Loucy (cell line): ENCODE data around the gene APOL5.

ENCODE experiments used
- H2AFZ ChIP-seq: fragments of 200-600 bp; sonication (generic); 2 replicates; pipeline ENCODE4 v1.6.0; 2016; ENCODE audit warnings: antibody characterized with exemption, mild to moderate bottlenecking, low read length, moderate library complexity
- H3F3A ChIP-seq: fragments of 200-600 bp; 2 replicates; pipeline ENCODE4 v1.6.0; 2016; ENCODE audit warnings: antibody characterized with exemption, low read depth, mild to moderate bottlenecking
- H3K27me3 ChIP-seq: fragments of 200-600 bp; sonication (generic); 2 replicates; pipeline ENCODE4 v1.6.1; 2014; ENCODE audit warnings: low read length, mild to moderate bottlenecking; ENCODE audit not compliant: insufficient read depth, poor library complexity, severe bottlenecking
- H3K36me3 ChIP-seq: fragments of 200-600 bp; sonication (generic); 2 replicates; pipeline ENCODE4 v1.6.1; 2016; ENCODE audit warnings: low read length; ENCODE audit not compliant: insufficient read depth
- H3K4me1 ChIP-seq: fragments of 200-600 bp; sonication (generic); 2 replicates; pipeline ENCODE4 v1.5.1; 2014; ENCODE audit warnings: low read length, mild to moderate bottlenecking; ENCODE audit not compliant: insufficient read depth, poor library complexity, severe bottlenecking
- H3K4me2 ChIP-seq: fragments of 200-600 bp; sonication (generic); 2 replicates; pipeline ENCODE4 v1.6.0; 2014; ENCODE audit warnings: antibody characterized with exemption, low read length, low read depth, mild to moderate bottlenecking; ENCODE audit not compliant: poor library complexity, severe bottlenecking
- H3K4me3 ChIP-seq: fragments of 200-600 bp; sonication (generic); 2 replicates; pipeline ENCODE4 v1.5.1; 2014; ENCODE audit warnings: low read length, mild to moderate bottlenecking, mixed read lengths; ENCODE audit not compliant: poor library complexity, severe bottlenecking
- H3K79me2 ChIP-seq: fragments of 200-600 bp; sonication (generic); 2 replicates; pipeline ENCODE4 v1.6.1; 2014; ENCODE audit warnings: low read length; ENCODE audit not compliant: insufficient read depth
- H3K9ac ChIP-seq: fragments of 200-600 bp; sonication (generic); 2 replicates; pipeline ENCODE4 v1.6.0; 2014; ENCODE audit warnings: mild to moderate bottlenecking, low read depth, low read length, moderate library complexity; ENCODE audit not compliant: poor library complexity, severe bottlenecking
- H3K9me2 ChIP-seq: fragments of 200-600 bp; sonication (generic); replicated peaks from 2 replicates; pipeline ENCODE4 v1.6.1; 2016; ENCODE audit warnings: low read depth, low read length, mixed read lengths
- H3K9me3 ChIP-seq: fragments of 200-600 bp; sonication (generic); 2 replicates; pipeline ENCODE4 v1.6.1; 2014; ENCODE audit warnings: mild to moderate bottlenecking, antibody characterized with exemption, low read length, low read depth; ENCODE audit not compliant: insufficient read depth
- H4K20me1 ChIP-seq: fragments of 200-600 bp; sonication (generic); 2 replicates; pipeline ENCODE4 v1.6.0; 2014; ENCODE audit warnings: antibody characterized with exemption, low read length, mild to moderate bottlenecking; ENCODE audit not compliant: insufficient read depth, poor library complexity, severe bottlenecking
- EZH2phosphoT487 ChIP-seq: fragments of 200-600 bp; IDR thresholded peaks from 2 replicates; pipeline ENCODE4 v1.6.1; 2018; ENCODE audit warnings: antibody characterized with exemption, mild to moderate bottlenecking, moderate library complexity, borderline replicate concordance
- TF ChIP-seq, protein P1 (sequence below): fragments of 200-600 bp; sonication (generic); conservative IDR thresholded peaks from 2 replicates; pipeline ENCODE4 v1.5.1; 2014; ENCODE audit warnings: mild to moderate bottlenecking, antibody characterized with exemption, low read length

APOL5 gene

DNA sequence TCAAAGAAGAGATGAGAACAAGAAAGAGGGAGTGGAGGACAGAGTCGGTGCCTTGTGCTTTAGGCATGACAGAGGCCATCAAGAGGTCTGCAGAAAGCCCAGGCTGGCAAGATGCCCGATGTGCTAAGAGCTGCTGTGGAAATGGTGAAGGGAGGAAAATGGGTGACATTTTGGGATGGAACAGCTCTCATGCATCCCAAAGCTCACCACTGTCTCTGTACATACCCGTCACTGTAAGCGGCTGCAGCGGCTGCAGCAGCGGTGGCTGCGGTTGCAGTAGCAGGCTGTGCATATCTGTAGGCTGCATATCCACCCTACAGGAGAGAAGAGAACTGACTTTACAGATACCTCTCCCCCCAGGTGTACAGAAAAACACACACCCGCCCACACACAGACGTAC, 28.6 kb downstream of the APOL5 start:
- Histone ChIP-seq H3K4me2 (no peak overlapping the region), H3K9me3 (no peaks in the 10 kb centered on the region), H3K4me1 (peaks cover 24% of the 10 kb centered on the region), H3K9me2 (no peaks in the 10 kb centered on the region), H3K79me2 (no peaks in the 10 kb centered on the region), H4K20me1 (no peaks in the 10 kb centered on the region), H2AFZ (no peak overlapping the region), H3K27me3 (no peaks in the 10 kb centered on the region), H3K9ac (no peak overlapping the region), H3F3A (no peaks in the 10 kb centered on the region), H3K4me3 (no peak overlapping the region), H3K36me3 (no peaks in the 10 kb centered on the region)
- TF ChIP-seq EZH2phosphoT487 = no peak
- TF ChIP-seq, protein P1, sequence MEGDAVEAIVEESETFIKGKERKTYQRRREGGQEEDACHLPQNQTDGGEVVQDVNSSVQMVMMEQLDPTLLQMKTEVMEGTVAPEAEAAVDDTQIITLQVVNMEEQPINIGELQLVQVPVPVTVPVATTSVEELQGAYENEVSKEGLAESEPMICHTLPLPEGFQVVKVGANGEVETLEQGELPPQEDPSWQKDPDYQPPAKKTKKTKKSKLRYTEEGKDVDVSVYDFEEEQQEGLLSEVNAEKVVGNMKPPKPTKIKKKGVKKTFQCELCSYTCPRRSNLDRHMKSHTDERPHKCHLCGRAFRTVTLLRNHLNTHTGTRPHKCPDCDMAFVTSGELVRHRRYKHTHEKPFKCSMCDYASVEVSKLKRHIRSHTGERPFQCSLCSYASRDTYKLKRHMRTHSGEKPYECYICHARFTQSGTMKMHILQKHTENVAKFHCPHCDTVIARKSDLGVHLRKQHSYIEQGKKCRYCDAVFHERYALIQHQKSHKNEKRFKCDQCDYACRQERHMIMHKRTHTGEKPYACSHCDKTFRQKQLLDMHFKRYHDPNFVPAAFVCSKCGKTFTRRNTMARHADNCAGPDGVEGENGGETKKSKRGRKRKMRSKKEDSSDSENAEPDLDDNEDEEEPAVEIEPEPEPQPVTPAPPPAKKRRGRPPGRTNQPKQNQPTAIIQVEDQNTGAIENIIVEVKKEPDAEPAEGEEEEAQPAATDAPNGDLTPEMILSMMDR = no peak

DNA sequence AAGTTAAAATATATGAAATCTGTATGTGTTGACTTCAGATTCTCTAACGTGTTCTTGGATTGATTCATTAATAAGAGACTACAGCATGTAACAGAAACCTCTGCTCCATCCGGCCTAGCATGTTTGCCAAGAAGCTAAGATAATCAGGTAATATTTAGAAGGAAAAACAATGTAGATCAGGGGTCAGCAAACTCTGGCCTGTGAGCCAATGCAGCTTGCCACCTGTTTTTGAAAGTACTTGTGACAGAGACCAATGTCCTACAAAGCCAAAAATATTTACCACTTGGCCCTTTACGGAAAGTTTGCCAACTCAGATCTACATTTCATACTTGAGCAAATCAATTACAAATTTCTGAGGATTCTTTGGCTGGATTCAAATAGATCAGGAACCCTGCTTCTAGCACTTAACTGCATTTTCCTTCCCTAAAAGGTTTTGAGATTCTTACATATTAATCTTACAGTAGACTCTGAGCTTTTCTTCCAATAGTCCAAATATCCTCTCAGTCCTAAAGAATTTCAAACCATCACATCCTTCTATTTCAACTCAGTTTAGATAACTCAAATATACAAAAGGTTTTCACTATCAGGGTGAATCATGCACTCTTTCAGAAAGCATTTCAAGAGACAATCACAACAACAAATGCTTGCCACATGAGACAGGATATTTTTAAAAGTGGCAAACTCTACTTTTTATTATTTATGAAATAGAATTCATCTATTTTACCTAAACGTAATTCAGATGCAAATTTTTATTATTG, 29.5 kb downstream of the APOL5 start:
- Histone ChIP-seq H3F3A (no peaks in the 10 kb centered on the region), H2AFZ (no peak overlapping the region), H3K9me2 (no peaks in the 10 kb centered on the region), H3K27me3 (no peaks in the 10 kb centered on the region), H3K36me3 (no peaks in the 10 kb centered on the region), H3K9me3 (no peaks in the 10 kb centered on the region), H3K4me3 (no peak overlapping the region), H3K4me1 (peaks cover 27% of the 10 kb centered on the region), H3K79me2 (no peaks in the 10 kb centered on the region), H3K4me2 (no peak overlapping the region), H4K20me1 (no peaks in the 10 kb centered on the region), H3K9ac (no peak overlapping the region)
- TF ChIP-seq, protein P1 = no peak
- TF ChIP-seq EZH2phosphoT487 = no peak

DNA sequence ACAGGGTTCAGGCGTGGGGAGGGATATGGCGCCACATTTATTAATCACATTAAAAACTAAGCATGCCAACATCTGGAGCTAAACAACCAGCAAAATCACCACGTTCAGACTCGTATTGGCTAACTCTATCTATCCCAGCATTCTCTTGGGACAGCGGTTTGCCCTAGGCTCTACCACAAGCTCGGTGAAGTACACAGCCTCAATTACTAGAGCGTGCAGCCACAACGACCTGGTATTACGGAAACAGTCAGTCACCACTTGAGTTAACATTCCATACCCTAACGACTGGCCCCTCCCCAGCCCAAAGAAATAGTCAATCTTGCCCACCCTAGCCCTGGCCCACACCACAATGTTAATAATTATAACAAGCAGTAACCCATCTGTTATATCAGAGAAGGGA, 32.1 kb downstream of the APOL5 start:
- H3F3A ChIP-seq = no peaks in the 10 kb centered on the region
- peak overlapping the region; percentile 55 for H3K4me2 ChIP-seq

More for the DNA sequence above, 32.1 kb downstream of the APOL5 start:
- Histone ChIP-seq H3K9ac (no peak overlapping the region), H3K79me2 (no peaks in the 10 kb centered on the region), H3K9me2 (no peaks in the 10 kb centered on the region), H4K20me1 (no peaks in the 10 kb centered on the region), H2AFZ (no peak overlapping the region), H3K4me1 (peaks cover 38% of the 10 kb centered on the region), H3K36me3 (no peaks in the 10 kb centered on the region), H3K27me3 (no peaks in the 10 kb centered on the region), H3K4me3 (peak overlapping the region; percentile 48), H3K9me3 (no peaks in the 10 kb centered on the region)
- peak; percentile 46 for TF ChIP-seq EZH2phosphoT487
- TF ChIP-seq, protein P1 = no peak
